IPS-15b (cell line): Measurements from ENCODE around the gene DIPK2A.

Experiments
- H3K27me3 ChIP-seq: one replicate; pipeline ENCODE4 v1.6.1; 2013; ENCODE audit warnings: low read length; ENCODE audit not compliant: control insufficient read depth, insufficient read depth
- H3K36me3 ChIP-seq: one replicate; pipeline ENCODE4 v1.6.1; 2013; ENCODE audit warnings: low read length; ENCODE audit not compliant: control insufficient read depth, insufficient read depth
- H3K4me1 ChIP-seq: one replicate; pipeline ENCODE4 v1.6.1; 2013; ENCODE audit warnings: mild to moderate bottlenecking, low read length; ENCODE audit not compliant: control insufficient read depth, insufficient read depth
- H3K4me3 ChIP-seq: one replicate; pipeline ENCODE4 v1.5.1; 2013; ENCODE audit warnings: low read depth, low read length
- H3K9ac ChIP-seq: one replicate; pipeline ENCODE4 v1.6.1; 2013; ENCODE audit warnings: low read depth, mild to moderate bottlenecking, low read length
- H3K9me3 ChIP-seq: one replicate; pipeline ENCODE4 v1.6.1; 2013; ENCODE audit warnings: mild to moderate bottlenecking, low read length; ENCODE audit not compliant: control insufficient read depth, insufficient read depth

DIPK2A gene

DNA sequence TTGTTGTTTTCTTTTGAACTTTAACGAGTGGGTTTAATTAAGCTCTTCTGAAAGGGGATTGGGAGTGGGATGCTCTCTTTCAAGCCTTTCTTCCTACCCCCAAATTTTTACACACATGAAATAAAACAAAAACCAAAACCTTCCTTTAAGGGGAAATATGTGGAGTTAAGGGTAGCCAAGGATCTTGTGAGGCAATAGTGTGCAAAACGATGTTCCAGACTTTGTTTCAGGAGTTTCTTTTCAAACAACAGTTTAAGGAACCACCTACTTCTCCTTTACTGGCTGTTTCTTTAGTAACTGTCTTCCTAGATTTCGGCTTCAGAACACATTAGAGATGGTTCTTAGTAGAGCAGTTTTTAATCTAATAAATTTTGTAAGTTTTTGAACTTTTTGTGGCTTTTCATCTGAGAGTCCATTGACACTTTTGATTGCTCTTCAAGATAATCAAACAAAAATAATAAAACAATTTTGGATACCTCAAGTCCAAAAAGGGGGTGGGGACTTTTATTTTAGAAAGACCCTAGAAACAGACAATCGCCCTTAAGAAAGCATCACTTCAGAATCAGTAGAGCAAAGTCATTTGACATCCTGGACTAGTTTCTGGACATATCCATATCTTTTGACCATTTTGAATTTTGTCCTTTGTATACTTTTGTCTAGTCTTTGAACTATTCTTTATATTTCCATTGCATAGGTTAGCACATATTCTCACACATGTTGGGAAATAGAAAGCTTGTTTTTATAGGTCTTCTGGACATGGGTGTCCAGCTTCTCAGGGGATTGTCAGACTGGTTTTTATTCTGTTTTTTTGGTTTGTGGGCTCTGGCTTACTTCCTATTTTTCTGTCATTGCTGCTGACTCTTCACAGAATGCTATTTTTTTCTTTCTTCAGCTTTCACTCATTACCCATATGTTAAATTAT, 6.0 kb downstream of the DIPK2A start:
- Histone ChIP-seq H3K9ac (no peak overlapping the region), H3K4me3 (no peak overlapping the region), H3K27me3 (no peaks in the 10 kb centered on the region), H3K4me1 (peaks cover 17% of the 10 kb centered on the region), H3K36me3 (no peaks in the 10 kb centered on the region), H3K9me3 (no peaks in the 10 kb centered on the region)

DNA sequence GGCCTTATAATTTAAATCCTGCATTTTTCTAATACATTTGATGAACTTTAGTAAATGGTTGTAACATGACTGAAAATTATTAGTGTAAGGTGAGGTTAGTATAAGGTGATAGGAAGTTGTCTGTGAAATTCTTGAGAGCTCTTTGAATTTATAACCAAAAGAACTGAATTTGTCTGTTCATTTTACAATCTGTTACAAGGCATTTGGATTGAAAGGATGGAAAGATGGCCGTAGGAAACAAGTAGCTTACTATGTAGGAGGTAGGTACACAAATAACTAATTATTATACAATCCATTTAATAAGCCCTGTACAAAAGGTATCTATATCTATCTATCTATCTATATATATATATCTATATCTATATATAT, 6.6 kb downstream of the DIPK2A start:
- Histone ChIP-seq H3K4me3 (no peak overlapping the region), H3K36me3 (no peaks in the 10 kb centered on the region), H3K27me3 (no peaks in the 10 kb centered on the region), H3K9me3 (no peaks in the 10 kb centered on the region), H3K4me1 (peaks cover 17% of the 10 kb centered on the region), H3K9ac (no peak overlapping the region)

- Histone ChIP-seq H3K4me1 (peaks cover 17% of the 10 kb centered on the region), H3K4me3 (no peak overlapping the region), H3K27me3 (no peaks in the 10 kb centered on the region), H3K9me3 (no peaks in the 10 kb centered on the region), H3K9ac (no peak overlapping the region), H3K36me3 (no peaks in the 10 kb centered on the region)
Measured at GRCh38 chr3:143979041-143979440, 7.4 kb downstream of the DIPK2A start.

GRCh38 chr3:143979813-143980212, 8.2 kb downstream of the DIPK2A start:
- H3K9me3 ChIP-seq: no peaks in the 10 kb centered on the region
- no peaks in the 10 kb centered on the region for H3K27me3 ChIP-seq
- H3K9ac ChIP-seq: no peak overlapping the region
- peaks cover 17% of the 10 kb centered on the region for H3K4me1 ChIP-seq
- no peak overlapping the region for H3K4me3 ChIP-seq
- no peaks in the 10 kb centered on the region for H3K36me3 ChIP-seq

GRCh38 chr3:143988306-143988705, 16.7 kb downstream of the DIPK2A start:
- no peaks in the 10 kb centered on the region for H3K9me3 ChIP-seq
- no peak overlapping the region for H3K9ac ChIP-seq
- H3K36me3 ChIP-seq: no peaks in the 10 kb centered on the region

GRCh38 chr3:143989461-143989860, 17.8 kb downstream of the DIPK2A start:
- Histone ChIP-seq H3K4me1 (no peaks in the 10 kb centered on the region), H3K9ac (no peak overlapping the region), H3K4me3 (no peak overlapping the region), H3K27me3 (no peaks in the 10 kb centered on the region), H3K9me3 (no peaks in the 10 kb centered on the region), H3K36me3 (no peaks in the 10 kb centered on the region)

More at GRCh38 chr3:143988306-143988705, 16.7 kb downstream of the DIPK2A start:
- H3K27me3 ChIP-seq: no peaks in the 10 kb centered on the region
- H3K4me3 ChIP-seq: no peak overlapping the region
- no peaks in the 10 kb centered on the region for H3K4me1 ChIP-seq

DNA sequence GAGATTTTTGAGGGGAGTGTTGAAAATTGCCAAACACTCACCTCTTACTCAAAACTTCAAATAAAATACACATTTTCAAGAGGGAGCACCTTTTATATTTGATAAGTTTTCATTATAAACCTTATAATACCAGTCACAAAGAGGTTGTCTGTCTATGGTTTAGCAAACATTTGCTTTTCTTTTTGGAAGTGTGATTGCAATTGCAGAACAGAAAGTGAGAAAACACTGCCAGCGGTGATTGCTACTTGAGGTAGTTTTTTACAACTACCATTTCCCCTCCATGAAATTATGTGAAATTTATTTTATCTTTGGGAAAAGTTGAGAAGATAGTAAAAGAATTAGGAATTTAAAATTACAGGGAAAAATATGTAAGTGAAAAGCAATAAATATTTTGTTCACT, 20.1 kb downstream of the DIPK2A start:
- no peaks in the 10 kb centered on the region for H3K36me3 ChIP-seq
- no peak overlapping the region for H3K9ac ChIP-seq
- no peaks in the 10 kb centered on the region for H3K9me3 ChIP-seq
- H3K4me3 ChIP-seq: no peak overlapping the region
- H3K4me1 ChIP-seq: no peaks in the 10 kb centered on the region
- H3K27me3 ChIP-seq: no peaks in the 10 kb centered on the region

DNA sequence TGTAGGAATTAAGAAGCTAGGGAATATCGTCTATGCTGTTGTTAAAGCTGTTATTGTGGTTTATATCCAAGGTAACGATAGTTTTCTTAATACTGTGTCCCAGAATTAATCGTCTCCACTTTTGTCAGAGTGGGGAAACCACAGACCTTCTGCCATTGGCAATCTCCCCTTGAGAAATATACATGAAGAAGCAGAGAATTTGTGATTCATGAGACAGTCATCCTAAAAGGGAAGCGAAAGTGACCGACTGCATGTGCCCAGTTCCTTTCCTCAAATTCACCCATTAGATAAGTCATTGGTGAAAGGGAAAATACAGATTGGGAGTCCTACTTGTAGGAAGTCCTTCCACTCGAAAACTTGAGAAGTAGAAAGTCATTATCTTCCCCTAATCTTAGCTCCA, 26.6 kb downstream of the DIPK2A start:
- Histone ChIP-seq H3K9ac (no peak overlapping the region), H3K36me3 (no peaks in the 10 kb centered on the region), H3K27me3 (no peaks in the 10 kb centered on the region), H3K4me3 (no peak overlapping the region), H3K9me3 (no peaks in the 10 kb centered on the region), H3K4me1 (no peaks in the 10 kb centered on the region)

GRCh38 chr3:144003051-144003450, 31.4 kb downstream of the DIPK2A start:
- Histone ChIP-seq H3K4me1 (no peaks in the 10 kb centered on the region), H3K9ac (no peak overlapping the region), H3K27me3 (no peaks in the 10 kb centered on the region), H3K4me3 (no peak overlapping the region), H3K36me3 (no peaks in the 10 kb centered on the region), H3K9me3 (no peaks in the 10 kb centered on the region)

- H3K4me3 ChIP-seq: no peak overlapping the region
- H3K9ac ChIP-seq: no peak overlapping the region
- H3K9me3 ChIP-seq: no peaks in the 10 kb centered on the region
- no peaks in the 10 kb centered on the region for H3K4me1 ChIP-seq
- no peaks in the 10 kb centered on the region for H3K27me3 ChIP-seq
- no peaks in the 10 kb centered on the region for H3K36me3 ChIP-seq
Measured at GRCh38 chr3:144010371-144010770, 38.7 kb downstream of the DIPK2A start.

DNA sequence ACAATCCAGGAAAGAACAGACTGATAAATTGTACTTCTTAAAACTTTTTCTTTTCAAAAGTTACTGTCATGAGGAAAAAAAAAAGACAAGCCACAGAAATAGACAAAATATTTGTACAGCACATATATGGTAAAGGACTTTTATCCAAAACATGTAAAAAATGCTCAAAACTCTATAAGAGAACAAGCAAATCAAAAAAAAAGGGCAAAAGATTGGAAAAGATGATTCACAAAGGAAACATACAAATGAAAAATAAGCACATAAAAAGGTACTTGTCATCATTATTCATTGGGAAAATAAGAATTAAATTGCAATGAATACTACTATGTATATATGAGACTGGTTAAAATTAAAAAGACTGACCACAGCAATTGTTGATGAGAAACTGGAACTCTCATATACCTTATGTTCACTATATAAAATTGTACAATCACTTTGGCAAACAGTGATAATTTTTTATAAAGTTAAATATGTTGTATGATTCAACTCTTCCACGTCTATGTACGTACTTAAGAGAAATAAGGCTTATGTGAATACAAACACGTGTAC, 39.7 kb downstream of the DIPK2A start:
- H3K9me3 ChIP-seq: no peaks in the 10 kb centered on the region
- H3K9ac ChIP-seq: no peak overlapping the region
- no peaks in the 10 kb centered on the region for H3K36me3 ChIP-seq
- H3K4me3 ChIP-seq: no peak overlapping the region
- no peaks in the 10 kb centered on the region for H3K4me1 ChIP-seq
- H3K27me3 ChIP-seq: no peaks in the 10 kb centered on the region

DNA sequence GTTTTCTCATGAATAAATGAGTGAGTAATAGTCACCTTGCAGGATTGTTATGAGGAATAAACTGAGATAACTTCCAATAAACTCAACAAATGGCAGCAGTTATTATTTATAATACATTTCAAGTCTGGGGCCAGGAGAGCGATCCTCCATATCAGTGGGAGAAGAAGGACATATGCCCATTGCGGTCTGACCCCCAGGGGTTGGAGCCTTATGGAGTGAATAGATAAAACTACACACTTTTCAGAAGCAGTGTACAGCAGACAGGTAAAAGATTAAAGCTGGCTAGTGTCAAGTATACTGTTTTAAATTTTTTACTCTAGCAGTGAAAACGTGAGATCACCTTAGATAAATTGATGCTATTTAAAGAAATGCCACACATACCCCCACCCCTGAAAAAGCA, 43.5 kb downstream of the DIPK2A start:
- Histone ChIP-seq H3K36me3 (no peaks in the 10 kb centered on the region), H3K4me1 (no peaks in the 10 kb centered on the region), H3K9ac (no peak overlapping the region), H3K9me3 (no peaks in the 10 kb centered on the region), H3K27me3 (no peaks in the 10 kb centered on the region), H3K4me3 (no peak overlapping the region)
